Coronary artery (tissue), 2 donors: ENCODE results near the gene WNK2.

Source experiments
- DNase-seq: peaks from one replicate; pipeline ENCODE4 v3.0.0-alpha.2; 2017; ENCODE audit warnings: low spot score
- H3K27ac ChIP-seq, 2 donors: fragments of 200-600 bp; sonication (generic); one replicate each; pipeline ENCODE4 v1.5.1; 2016 to 2019
- H3K4me3 ChIP-seq: fragments of 200-600 bp; sonication (generic); 2 replicates; pipeline ENCODE4 v1.5.1; 2016; ENCODE audit warnings: mild to moderate bottlenecking, moderate library complexity
- TF ChIP-seq, protein P1 (sequence below): fragments of 200-600 bp; sonication (generic); IDR thresholded peaks from one replicate; pipeline ENCODE4 v1.5.1; 2019; ENCODE audit warnings: antibody characterized with exemption

WNK2 gene

DNA sequence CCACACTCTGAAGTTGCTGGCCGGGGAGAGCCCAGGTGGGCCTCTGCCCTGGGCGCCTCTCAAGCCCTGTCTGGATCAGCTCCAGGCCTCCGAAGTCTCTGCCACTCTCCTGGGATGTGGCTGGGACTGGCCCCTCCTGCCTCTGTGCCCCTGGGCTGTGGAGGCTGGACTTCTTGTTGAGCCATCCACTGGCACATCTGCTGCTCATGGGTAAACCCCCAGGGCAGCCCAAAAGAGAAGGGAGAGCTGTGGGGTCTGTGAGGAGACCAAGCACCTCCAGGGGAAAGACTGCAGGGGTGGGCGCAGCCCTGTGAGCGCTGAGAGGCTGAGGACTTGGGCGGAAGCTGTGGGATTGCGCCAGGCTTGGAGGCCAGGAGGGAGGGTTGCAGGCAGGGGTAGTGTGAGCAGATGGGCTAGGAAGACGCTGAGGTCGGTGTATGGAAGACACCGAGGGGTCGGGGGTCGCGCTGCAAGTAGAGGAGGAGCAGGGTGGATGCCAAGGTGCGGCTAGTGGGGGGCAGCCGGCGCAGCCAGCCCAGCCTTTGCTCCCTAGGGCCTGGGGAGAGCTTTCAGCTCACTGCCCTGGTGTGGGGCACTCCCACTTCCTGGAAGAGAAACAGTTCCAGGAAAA, 118.1 kb downstream of the WNK2 start:
- TF ChIP-seq, protein P1, sequence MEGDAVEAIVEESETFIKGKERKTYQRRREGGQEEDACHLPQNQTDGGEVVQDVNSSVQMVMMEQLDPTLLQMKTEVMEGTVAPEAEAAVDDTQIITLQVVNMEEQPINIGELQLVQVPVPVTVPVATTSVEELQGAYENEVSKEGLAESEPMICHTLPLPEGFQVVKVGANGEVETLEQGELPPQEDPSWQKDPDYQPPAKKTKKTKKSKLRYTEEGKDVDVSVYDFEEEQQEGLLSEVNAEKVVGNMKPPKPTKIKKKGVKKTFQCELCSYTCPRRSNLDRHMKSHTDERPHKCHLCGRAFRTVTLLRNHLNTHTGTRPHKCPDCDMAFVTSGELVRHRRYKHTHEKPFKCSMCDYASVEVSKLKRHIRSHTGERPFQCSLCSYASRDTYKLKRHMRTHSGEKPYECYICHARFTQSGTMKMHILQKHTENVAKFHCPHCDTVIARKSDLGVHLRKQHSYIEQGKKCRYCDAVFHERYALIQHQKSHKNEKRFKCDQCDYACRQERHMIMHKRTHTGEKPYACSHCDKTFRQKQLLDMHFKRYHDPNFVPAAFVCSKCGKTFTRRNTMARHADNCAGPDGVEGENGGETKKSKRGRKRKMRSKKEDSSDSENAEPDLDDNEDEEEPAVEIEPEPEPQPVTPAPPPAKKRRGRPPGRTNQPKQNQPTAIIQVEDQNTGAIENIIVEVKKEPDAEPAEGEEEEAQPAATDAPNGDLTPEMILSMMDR = no peak
- no peak overlapping the region for H3K4me3 ChIP-seq
- H3K27ac ChIP-seq = no peak overlapping the region
- DNase-seq = peak; percentile 72

DNA sequence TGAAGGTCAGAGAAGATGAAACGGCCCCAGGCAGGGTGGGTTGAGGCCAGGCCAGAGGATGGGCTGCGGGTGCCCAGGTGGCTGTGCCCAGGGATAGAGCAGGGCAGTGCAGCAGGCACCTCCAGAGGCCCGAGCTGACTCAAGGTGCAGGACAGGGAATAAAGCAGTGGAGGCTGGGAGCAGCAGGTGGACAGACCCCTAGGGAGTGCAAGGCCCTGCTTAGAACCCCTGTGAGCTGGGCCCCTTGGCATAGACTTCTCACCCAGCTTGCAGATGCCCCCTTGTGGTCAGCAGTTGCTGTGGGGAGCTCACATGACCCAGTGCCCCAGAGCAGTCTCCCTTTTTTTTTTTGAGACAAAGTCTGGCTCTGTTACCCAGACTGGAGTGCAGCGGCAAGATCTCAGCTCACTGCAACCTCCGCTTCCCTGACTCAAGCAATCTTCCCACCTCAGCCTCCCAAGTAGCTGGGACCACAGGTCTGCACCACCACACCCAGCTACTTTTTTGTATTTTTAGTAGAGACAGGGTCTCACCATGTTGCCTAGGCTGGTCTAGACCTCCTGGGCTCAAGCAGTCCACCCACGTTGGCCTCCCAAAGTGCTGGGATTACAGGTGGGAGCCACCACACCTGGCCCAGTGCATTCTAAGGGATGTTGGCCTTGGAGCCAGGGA, 118.8 kb downstream of the WNK2 start:
- peak; percentile 64 for DNase-seq
- Histone ChIP-seq H3K4me3 (no peak overlapping the region), H3K27ac (no peak overlapping the region)
- TF ChIP-seq, protein P1 = no peak

DNA sequence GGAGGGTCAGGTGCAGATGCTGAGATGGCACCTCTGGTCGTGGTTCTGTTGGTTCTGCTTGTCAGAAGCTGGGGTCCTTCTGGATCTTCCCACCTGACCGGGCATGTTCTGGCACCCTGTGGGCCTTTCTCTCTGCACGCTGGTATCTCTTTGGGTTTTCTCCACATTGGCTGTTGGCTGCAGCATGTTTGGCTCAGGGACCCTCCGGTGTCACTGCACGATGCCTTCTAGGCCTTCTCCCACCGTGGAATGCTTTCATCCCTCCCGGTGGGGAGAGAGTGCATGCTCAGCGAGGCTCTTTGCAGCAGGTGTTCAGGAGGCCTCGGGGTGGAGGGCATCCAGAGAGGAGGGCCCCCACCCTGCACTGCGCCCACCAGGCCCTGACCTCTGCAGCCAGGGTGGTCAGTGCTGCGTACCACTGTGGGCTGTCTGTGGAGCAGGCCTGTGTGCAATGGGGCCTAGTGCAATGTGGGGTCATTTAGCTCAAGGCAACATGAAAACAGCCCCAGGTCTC, 119.4 kb downstream of the WNK2 start:
- no peak overlapping the region for H3K4me3 ChIP-seq
- DNase-seq = peak; percentile 54
- H3K27ac ChIP-seq = no peak overlapping the region
- TF ChIP-seq, protein P1 = no peak

DNA sequence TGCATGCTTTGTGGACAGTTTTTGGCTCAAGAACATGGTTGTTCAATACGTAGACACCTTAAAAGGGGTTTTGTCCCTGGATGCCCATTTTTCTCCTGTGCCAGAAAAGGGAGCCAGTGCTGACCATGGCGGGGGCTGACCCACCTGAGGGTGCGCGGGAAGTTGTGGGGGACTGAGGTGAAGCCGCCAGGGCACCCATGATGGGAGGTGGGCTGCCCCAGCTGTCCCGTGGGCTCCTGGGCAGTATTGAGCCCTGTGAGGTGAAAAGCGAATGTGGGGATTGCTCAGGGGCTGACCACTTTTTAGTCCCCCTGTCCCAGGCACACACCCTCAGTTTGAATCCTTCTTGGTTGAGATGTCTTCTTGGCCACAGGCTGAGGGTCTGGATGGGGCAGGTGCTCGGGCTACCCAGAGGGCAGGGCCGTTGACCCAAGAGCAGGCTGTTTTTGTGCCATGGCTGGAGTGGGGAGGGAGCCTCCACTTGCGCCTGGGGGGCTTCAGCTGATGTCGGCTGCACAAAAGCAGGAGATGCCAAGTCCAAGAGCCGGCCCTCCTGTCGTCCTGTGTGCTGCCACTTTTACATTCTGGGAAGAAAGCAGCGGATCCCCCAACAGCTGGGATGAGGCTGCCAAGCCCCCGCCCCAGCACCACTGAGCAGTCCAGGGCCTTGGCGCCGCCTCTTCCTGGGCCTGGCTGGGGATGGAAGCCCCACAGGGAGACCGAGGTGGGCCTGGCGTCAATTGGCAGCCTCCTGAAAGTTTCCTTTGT, 120.1 kb downstream of the WNK2 start:
- TF ChIP-seq, protein P1 = no peak
- no peak overlapping the region for H3K27ac ChIP-seq
- H3K4me3 ChIP-seq = no peak overlapping the region
- peak; percentile 49 for DNase-seq

DNA sequence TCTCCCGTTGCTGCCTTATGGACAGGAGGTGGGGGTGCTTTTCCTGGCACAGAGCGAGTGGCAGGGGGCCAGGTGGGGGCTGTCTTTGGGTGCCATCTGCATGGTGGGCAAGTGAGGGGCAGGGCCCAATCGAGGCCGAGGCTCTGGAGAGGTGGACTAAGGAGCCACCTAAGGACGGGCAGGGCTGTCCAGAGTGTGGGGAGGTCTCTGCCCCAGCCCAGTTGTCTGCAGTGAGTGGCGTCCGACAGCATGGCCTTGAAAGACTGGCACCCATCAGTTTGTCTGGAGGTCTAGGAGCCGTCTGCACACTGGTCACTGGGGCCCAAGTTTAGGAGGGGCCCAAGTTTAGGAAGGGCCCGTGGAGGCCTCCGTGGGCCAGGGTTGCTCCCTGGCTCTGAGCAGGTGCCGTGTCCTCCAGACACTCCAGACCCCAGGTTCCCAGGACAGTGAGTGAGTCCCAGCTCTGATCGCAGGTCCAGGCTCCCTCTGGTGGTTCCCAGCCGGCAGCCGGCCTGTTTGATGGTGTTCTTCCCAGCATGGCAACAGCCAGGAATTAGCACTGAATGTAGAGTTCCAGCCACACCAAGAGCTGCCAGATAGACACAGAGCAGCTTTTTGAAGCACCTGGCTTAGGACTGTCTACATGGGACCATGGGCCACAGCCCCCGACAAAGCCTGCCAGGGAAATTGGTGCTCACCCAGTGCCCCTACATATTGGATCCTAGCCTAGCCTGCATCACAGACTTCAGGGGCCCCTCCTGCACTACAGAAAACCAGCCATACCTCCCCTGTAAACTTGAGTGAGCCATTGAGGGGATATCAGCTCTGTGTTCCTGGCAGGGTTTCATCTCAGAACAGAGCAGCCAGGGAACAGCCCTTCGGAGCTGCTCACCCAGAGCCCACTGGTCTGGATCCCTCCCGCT, 120.9 kb downstream of the WNK2 start:
- peak; percentile 66 for DNase-seq
- Histone ChIP-seq H3K4me3 (no peak overlapping the region), H3K27ac (no peak overlapping the region)
- TF ChIP-seq, protein P1 = peak; percentile 42

DNA sequence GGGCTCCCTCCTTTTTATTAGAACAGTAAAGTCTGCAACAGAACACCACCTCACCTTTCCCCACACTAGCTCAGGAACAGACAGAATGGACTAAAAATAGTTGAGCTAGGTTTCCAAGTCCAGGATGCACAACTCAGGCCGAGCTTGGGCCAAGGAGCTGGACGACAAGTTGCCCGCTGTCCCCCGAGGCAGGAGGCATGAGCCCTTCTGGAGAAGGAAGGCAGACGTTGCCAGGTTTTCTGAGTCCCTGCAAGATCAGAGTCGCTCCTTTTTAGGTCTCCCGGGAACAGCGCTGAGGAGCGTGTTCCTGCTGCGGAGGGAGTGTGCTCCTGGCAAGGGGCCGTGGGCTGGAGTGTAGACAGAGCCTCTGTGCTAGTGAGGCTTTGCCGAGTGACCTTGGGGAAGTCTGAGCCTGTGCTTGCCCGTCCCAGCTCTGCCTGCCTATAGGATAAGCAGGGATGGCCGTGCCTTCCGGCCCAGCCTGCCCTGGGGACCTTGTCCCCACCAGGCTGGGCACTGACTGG, 121.6 kb downstream of the WNK2 start:
- DNase-seq = peak; percentile 60
- TF ChIP-seq, protein P1 = no peak
- no peak overlapping the region for H3K27ac ChIP-seq
- no peak overlapping the region for H3K4me3 ChIP-seq
